ENCODE data around the gene FREY1.

The FREY1 gene

DNA sequence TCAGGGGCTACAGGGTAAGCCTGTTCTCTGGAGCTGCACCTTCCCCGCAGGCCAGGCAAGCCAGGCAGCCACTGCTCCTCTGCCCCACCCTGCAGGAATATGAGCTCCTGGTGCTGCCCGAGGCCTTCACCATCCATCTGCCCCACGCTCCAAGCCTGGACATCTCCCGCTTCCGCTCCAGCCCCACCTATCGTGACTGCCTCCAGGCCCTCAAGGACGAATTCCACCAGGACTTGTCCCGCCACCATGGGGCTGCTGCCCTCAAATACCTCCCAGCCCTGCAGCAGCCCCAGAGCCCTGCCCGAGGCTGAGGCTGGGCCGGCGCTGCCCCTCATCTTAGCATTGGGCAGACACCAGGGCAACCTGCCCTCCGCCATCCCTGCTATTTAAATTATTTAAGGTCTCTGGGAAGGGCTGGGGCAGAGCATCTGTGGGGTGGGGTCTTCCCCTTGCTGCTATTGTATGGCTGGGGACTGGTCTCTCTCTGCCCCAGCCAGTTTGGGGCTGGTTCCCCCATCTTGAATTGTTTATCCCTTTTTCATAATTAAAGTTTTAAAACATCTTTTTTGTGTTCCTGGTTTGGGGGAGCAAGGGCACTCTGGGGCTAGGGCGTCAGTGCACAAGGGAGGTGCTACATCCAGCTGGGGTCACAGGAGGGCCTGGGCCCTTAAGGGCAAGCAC lies 21.6 kb upstream of the FREY1 start:
- no peak for DNase-seq

DNA sequence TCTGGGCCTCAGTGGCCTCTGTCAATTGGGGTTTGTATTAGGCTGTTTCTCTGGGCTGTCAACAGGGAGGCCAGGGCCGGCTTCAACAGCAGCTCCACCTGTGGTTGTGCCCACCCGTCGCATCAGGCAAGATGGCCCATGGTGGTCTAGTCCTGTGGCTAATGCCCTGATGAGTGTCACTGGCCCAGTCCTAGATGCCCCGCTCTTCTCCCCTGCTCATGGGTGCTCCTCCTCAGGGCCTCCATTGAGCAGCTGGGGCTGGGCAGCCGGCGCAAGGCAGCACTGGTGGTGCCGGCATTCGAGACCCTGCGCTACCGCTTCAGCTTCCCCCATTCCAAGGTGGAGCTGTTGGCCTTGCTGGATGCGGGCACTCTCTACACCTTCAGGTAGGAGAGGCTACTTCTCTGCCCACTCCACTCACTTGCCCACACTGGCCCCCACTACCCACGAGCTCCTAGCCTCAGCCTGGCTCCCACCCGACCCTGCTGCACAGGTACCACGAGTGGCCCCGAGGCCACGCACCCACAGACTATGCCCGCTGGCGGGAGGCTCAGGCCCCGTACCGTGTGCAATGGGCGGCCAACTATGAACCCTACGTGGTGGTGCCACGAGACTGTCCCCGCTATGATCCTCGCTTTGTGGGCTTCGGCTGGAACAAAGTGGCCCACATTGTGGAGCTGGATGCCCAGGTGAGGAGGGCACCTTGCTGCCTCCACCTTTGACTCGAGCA lies 20.8 kb upstream of the FREY1 start:
- DNase-seq = no peak

DNA sequence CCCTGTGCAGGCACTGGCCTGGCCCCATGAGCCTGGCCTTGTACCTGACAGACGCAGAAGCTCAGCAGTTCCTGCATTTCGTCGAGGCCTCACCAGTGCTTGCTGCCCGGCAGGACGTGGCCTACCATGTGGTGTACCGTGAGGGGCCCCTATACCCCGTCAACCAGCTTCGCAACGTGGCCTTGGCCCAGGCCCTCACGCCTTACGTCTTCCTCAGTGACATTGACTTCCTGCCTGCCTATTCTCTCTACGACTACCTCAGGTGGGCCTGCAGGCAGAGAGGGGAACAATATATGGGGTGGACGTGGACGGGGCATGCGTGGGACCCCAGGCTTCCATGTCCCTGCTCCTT lies 20.2 kb upstream of the FREY1 start:
- no peak for DNase-seq

DNA sequence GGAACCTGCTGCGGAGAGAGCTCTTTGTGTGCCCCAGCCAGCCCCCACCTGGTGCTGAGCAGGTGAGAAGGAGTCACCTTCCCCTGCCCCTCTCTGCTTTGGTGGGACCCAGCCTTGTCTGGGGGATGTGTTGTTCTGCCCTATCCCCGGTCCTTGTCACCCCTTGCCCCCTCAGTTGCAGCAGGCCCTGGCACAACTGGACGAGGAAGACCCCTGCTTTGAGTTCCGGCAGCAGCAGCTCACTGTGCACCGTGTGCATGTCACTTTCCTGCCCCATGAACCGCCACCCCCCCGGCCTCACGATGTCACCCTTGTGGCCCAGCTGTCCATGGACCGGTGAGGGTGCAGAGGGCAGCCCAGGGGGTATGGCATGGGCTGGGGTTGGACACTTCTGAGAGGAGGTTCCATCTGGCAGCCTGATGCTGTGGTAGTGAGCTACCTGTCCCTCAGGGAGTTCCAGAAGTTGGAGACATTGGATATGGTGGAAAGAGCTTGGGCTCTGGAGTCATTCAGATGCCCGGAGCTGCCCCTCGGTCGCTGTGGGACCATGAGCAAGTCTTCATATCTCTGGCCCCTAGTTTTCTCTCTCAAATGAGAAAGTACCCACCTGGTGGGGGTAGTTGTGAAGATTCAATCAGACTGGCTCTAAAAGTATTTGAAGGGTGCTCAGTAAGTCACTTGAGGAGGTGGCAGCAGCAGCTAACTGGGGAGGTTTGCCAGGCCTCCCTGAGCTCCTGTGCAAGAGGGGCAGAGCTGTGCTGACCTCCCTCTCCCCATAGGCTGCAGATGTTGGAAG lies 19.7 kb upstream of the FREY1 start:
- no peak for DNase-seq

DNA sequence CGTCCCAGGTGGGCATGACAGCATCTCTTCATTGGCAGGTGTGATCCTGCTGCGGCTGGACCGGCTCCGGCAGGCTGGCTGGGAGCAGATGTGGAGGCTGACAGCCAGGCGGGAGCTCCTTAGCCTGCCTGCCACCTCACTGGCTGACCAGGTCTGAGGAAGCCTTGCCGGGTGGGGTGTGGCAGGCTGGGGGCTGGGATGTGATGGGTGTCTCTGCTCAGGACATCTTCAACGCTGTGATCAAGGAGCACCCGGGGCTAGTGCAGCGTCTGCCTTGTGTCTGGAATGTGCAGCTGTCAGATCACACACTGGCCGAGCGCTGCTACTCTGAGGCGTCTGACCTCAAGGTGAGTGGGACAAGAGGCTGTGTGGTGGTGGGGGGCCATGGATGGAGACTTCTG lies 18.9 kb upstream of the FREY1 start:
- DNase-seq = no peak

DNA sequence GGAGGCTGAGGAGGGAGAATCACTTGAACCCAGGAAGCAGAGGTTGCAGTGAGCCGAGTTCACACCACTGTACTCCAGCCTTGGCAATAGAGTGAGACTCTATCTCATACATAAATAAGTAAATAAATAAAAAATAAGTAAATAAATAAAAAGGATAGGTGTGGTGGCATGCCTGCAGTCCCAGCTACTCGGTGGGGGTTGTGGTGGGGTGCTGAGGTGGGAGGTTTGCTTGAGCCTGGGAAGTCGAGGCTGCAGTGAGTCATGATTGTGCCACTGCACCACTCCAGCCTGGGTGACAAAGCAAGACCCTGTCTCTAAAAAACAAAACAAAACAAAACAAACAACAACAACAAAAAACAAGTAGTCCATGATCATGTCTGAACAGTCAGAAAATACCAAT lies 18.5 kb upstream of the FREY1 start:
- DNase-seq = no peak

DNA sequence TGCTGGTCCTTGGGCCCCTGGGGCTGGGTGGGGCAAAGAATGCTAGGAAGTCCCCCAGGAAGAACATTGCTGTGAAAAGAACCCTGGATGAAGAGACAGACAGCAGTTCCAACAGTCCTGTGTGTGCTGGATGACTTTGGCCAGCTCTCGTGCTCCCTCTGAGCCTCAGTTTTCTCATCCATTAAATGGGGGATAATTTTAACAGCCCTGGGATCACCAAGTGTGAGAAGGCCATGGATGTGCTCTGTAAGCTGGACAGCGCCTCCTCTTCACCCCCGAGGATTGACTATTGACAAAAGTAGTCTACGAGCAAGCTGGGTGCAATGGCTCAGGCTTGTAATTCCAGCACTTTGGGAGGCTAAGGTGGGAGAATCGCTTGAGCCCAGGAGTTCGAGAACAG lies 17.9 kb upstream of the FREY1 start:
- no peak for DNase-seq

DNA sequence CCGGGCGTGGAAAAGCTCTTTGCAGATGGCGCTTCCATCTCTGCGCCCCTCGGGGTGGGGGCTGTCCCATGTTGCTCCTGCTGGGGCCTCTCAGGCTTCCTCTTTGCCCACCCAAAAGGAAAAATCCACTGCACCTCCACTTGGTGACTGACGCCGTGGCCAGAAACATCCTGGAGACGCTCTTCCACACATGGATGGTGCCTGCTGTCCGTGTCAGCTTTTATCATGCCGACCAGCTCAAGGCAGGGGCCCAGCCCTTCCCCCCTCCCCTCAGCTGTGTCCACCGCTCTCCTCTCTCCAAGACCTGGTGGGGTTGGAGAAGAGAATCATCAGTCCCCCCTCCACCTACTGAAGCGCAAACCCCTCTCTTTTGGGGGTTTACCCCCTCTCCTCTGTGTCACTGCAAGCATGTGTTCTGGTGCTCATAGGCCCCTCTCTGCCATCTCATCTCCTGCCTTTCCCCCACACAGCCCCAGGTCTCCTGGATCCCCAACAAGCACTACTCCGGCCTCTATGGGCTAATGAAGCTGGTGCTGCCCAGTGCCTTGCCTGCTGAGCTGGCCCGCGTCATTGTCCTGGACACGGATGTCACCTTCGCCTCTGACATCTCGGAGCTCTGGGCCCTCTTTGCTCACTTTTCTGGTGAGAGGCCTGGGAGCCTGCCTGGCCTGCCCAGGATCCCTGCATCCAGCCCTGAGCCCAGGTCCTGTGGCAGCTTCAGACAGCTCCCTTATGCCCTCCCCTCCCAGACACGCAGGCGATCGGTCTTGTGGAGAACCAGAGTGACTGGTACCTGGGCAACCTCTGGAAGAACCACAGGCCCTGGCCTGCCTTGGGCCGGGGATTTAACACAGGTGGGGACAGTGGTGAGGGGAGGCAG lies 17.2 kb upstream of the FREY1 start:
- no peak for DNase-seq

DNA sequence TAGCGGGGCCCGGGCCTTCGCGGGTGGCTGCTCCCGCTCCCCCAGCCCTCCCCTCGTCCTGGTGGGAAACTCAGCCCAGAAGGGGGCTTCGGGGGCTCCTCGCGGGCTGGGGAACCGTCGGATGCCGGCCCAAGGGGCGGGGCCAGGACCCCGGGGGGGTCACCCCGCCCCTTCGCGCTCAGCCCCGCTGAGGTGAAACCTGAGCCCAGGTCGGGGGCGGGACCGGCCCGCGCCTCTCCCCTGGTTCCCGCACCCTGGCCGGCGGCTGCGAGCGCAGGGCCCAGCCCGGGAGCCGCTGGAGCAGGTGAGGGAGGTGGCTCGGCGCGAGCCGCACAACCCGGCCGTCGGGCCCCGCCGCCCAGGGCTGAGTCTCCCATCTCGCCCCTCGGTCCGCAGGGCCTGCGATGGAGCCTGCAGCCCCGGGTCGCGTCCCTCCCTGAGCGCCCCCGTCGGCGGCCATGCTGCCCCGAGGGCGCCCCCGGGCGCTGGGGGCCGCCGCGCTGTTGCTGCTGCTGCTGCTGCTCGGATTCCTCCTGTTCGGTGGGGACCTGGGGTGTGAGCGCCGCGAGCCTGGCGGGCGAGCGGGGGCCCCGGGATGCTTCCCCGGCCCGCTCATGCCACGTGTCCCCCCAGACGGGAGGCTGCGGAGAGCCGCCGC lies 15.5 kb upstream of the FREY1 start, which contains the start of gene LARGE2:
Gene LARGE2, plus strand, starts transcription at position 232 of the 658 bp plus-strand sequence. Its CDS starts 227 bp downstream, at position 459.
- no peak for DNase-seq

DNA sequence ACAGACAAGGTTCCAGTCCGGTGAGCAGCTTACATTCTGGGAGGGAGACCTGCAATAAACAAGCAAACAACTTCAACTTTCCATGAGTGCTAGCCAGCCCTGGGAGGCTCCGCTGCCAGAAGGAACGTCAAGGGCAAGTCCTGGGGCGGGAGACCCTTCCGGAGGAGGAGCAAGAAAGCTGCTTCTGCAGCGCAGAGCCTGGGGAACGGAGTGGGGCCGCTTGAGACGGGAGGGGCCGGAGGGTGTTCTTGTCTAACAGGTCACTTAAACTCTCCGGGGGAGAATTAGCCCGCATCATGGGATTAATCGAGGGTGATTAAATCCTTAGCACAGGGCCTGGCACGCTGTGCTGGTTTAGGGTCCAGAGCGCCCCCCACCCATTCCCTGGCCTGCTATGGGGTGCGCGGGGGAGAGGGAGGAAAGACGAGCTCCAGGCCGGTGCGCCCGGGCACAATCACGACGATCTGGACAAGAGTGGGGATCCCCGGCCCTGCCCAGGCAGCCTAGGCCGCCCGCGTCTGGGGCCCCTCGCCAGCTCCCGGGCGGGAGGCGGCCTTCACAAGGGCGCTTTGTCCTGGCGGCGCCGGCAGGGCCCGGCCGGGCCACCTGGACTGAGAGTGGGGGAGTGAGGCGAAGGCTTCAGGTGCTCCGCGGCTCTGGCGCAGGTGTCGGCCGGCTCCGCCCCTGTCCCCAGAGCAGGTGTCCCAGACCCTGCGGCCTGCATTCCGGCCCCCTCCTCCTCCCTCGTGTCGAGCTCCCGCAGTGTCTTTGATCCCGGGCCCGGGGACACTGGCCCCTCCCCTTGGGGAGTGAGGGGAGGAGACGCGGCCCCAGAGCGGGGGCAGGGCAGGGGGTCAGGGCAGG lies 14.7 kb upstream of the FREY1 start:
- peak; percentile 25 for DNase-seq

DNA sequence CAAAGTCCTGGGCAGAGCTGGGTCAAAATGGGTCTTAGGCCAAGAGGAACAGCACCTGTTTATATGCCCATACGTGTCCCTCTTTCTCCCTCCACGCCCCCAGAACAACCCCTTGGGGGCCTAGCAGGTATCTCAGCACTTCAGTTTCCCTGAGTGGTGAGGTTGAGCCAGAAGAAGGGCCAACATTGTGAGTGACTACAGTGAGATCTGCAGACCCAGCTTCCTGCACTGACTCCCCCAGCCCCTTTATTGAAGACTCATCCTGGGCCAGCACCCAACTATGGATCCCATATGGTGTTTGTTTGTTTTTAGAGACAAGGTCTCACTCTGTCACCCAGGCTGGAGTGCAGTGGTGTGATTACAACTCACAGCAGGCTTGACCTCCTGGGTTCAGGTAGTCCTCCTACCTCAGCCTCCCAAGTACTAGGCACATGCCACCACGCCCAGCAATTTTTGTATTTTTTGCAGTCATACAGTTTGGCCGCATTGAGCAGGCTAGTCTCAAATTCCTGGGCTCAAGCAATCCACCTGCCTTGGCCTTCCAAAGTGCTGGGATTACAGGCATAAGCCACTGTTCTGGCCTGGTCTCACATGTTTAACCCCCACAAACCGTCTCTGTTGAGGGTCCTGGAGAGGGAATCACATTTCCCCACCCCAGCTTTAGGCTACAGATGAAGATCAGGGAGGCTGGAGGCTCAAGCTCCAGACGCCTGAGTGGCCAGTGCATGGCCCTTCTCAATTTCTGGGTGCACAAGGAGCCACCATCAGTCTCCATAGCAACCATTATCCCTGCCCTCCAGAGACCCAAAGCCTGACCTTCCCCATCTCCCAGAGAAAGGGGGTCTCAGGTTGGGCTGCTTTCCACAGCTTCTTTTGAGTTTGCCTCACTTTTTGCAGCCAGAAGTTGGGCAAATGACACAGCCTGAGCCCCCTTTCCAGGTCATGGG lies 13.7 kb upstream of the FREY1 start:
- DNase-seq = no peak

DNA sequence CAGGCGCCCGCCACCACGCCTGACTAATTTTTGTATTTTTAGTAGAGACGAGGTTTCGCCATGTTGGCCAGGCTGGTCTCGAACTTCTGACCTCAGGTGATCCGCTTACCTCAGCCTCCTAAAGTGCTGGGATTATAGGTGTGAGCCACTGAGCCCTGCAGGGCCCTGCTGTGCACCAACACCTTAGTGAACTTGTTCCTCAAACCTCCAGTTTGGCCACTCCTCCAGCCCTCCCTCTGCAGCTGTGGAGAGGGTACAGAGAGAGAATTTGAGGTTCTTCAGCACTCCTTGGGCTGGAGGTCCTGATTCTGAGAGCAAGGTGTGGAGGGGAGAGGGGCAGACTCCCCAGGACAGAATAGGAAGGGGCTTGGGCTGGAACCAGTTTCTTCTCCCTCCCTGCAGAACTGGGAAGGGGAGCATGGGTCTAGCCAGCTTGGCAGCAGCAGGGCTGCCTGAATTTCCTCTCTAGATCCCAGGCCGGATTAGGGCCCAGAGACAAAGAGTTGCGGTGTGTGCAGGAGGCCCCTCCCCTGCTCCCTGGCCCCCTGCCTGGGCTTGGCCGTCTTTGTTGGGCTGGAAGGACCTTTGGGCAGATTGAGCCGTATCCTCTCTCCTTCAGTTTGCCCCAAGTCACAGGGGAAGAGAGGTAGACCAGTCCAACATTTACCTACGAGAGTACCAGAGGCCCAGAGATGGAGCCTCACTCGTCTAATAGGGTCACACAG lies 12.9 kb upstream of the FREY1 start:
- no peak for DNase-seq

DNA sequence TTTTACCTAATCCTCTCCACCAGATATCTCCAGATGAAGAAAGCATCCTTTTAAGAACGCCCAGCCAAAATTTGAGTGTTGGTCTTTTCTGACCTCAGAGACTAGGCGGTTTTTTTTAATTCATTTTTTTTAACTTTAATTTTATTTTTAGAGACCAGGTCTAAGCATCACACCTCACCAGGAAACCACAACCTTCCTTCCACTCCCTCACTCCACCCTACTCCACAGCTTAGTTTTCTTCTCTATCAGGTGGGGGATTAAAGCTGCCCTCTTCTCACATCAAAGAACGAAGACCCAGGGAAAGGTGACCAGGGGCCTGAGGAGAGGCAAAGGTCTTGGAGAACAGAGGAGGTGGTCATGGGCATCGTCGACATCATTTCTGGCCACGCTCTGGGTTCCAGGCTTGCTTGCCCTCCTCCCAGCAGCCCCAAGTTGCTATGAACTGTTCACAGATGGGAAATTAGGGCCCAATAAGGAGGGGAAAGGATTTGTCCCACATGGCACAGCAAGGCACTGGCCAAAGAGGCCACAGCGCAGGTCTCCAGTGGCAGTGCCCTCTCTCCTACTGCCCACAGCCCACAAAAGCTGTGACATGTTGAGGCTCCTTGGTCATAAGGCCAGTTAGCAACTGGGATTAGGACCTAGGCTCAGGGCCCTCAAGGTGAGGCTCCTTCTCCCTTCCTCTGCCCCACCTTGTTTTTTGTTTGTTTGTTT lies 12.0 kb upstream of the FREY1 start:
- no peak for DNase-seq

DNA sequence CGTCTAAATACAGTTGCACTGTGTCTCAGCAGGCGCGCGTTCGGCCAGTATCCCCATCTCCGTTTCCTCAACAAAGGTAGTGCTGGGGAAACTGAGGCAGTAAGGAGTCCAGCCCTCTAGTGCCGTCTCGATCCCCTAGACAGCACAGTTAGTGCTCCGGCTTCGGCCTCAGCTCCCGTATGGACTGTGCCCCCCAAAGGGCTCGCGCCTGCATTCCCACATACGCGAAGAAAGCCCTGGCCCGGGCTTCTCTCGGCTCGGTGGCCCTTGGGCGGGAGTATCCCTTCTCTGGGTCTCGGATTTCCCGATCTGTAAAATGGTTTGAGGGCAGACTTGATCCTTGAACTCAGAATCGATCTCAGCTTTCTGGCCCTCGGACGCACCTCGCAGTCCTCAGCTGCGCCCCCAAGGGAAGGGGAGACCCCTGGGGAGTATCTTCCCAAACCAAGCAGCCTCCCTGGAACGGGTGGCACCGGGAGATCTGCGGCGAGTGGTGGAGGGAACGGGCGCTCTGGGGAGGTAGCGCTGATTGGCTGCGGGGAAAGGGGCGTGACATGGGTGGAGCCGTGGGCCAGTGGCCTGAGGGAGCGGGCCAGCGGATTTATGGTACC lies 11.4 kb upstream of the FREY1 start:
- DNase-seq = peak; percentile 36

DNA sequence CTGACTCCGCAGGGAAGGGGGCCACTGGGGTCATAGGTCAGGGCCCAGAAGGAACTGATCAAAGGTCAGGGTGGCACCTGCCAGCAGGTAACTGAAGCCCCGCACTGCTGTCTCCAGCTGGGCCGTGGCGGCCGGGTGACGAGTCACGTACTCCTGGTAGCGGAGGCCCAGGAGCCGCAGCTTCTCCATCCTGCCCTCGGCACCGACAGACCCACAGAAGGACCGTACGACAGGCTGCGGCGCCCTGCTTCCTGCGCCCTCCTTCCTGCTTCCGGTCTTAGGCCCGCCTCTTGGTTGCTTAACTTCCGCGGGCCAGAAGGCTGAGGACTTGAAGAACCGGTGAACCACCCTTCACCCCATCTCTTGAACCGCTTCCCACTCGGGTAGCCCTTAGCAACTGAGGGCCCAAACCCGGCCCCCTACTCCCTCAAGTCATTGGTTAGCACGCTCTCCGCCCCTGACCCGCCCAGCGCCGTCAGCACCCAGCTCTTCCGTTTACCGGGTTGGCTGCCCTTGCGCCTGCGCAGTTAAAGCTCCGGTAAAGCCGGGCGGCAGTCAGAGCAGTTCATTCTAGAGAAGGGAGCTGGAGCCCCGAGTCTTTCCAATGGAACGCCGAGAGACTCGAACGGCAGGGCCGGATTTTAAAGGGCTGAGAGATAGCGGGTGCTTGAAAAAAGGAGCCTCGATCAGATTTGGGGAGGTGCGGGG lies 10.7 kb upstream of the FREY1 start, which contains the start of gene PEX16:
Gene PEX16, minus strand, starts transcription at position 255 of the 708 bp plus-strand sequence. Its CDS starts 66 bp downstream, at position 189.
- DNase-seq = peak; percentile 84

DNA sequence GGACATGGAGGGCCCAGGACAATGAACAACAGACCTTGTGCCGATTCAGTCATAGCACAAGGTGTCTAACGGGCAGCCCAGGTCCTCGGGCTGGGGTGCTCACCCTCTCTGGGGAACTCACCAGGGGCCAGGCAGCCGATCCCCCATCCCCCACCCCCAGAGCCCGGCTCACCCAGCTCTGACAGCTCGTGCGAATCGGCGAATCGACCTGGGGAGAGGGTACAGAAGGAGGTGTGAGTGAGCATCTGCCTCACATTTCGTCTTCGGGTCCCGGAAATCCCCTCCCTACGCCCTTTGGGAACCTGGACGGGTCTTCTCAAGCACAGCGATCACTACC lies 10.2 kb upstream of the FREY1 start:
- no peak for DNase-seq

DNA sequence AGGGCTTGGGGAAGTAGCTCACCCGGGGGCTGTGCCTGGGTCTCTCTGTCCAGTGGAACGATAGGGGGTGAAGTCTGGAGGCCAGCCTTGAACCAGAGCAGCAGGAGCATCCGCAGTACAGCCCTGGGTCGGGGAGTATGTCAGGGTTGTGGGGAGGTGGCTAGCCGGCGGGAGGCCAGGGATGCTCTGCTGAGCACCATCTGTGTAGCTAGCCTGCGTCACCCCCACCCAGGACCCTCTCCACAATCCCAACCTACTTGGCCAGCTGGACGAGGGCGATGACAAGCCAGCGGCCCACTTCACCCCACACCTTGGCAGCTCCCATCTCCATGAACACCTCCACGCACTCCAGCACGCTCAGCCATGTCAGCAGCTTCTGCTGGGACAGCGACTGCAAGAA lies 8.4 kb upstream of the FREY1 start:
- DNase-seq = no peak

Data from NCI-H1417 treated with DMSO at 0.1 percent for 48 hours (cell line).